ENCODE measurements around the gene CPNE2. TPM values are rescaled to one million over a fixed set of nuclear protein-coding genes. Genes with fewer than 3 reads are reported as not detected.
"Not testable (repeated sequence)": the region's sequence is repeated elsewhere in the genome, so short reads cannot be mapped to it uniquely, and the experiment has no call there.

Gene CPNE2
- total RNA-seq, 5 donors from 2014 or later (not counting 1 experiment from before 2014, with no cell fraction given): 5.5 to 9.3 (median 6.1) TPM

GRCh38 chr16:57058291-57058861 lies 34.0 kb upstream of the CPNE2 start:
- H3K36me3 ChIP-seq (ENCODE audit: control insufficient read depth in 2 of 2, extremely low read depth in 1 of 2, insufficient read depth in 1 of 2, low read length in 1 of 2): peaks cover 41 to 94% of the 10 kb centered on the region in 2 donors
- peaks cover 52% of the 10 kb centered on the region for H3K36me3 Mint-ChIP-seq
- no peak overlapping the region for H3K4me3 ChIP-seq (ENCODE audit: control insufficient read depth in 1 of 2, extremely low read depth in 1 of 2, low read length in 1 of 2)
- no peak for DNase-seq
- H3K27me3 Mint-ChIP-seq: no peaks in the 10 kb centered on the region
- no peaks in the 10 kb centered on the region for H3K9me3 Mint-ChIP-seq
- H3K9me3 ChIP-seq: no peaks in the 10 kb centered on the region
- ATAC-seq (replicated peaks in 1 of 4): no peak
- ChIA-PET CTCF (no interaction called here), POLR2A (no interaction called here)
- no peak overlapping the region for H3K27ac ChIP-seq (ENCODE audit: low read length)
- H3K4me3 Mint-ChIP-seq: no peak overlapping the region
- H3K27me3 ChIP-seq (replicated peaks in 1 of 2; ENCODE audit: control insufficient read depth in 2 of 2, extremely low read depth in 1 of 2, insufficient read depth in 2 of 2, low read length in 1 of 2): no peaks in the 10 kb centered on the region
- peaks cover 19 to 33% (median 23%) of the 10 kb centered on the region in 3 donors for H3K4me1 Mint-ChIP-seq
- H3K27ac Mint-ChIP-seq: peak overlapping the region; percentile 36 to 58
- H3K4me1 ChIP-seq (ENCODE audit: control insufficient read depth in 1 of 2, extremely low read depth in 1 of 2, insufficient read depth in 2 of 2, low read length in 2 of 2): peaks cover 0 to 24% of the 10 kb centered on the region in 2 experiments
- WGBS (ENCODE audit: insufficient coverage): 89% methylated on average over 5 of the region's 9 CpGs

- DNase-seq (no peak), ATAC-seq (replicated peaks in 1 of 4) (peak in 1 of 4 experiments; percentile 6)
- CTCF ChIA-PET: interaction anchor here in 1 of 2 donors (0.7 kb wide), 1 partner anchor 12 kb away, joined by 3 read pairs; no protein-coding TSS in a partner anchor
- Mint-ChIP-seq H3K4me3 (peak overlapping the region in 1 of 3 donors; percentile 3), H3K36me3 (peaks cover 44% of the 10 kb centered on the region), H3K4me1 (peaks cover 19 to 33% (median 23%) of the 10 kb centered on the region in 3 donors), H3K9me3 (no peaks in the 10 kb centered on the region), H3K27ac (peak overlapping the region; percentile 47 to 85), H3K27me3 (no peaks in the 10 kb centered on the region)
- H3K9me3 ChIP-seq: no peaks in the 10 kb centered on the region
- WGBS (ENCODE audit: insufficient coverage): 90% methylated on average over 5 of the region's 9 CpGs
- H3K27ac ChIP-seq (ENCODE audit: low read length): no peak overlapping the region
- POLR2A ChIA-PET: no interaction called here
- no peaks in the 10 kb centered on the region for H3K27me3 ChIP-seq (replicated peaks in 1 of 2; ENCODE audit: control insufficient read depth in 2 of 2, extremely low read depth in 1 of 2, insufficient read depth in 2 of 2, low read length in 1 of 2)
- peaks cover 0 to 26% of the 10 kb centered on the region in 2 experiments for H3K4me1 ChIP-seq (ENCODE audit: control insufficient read depth in 1 of 2, extremely low read depth in 1 of 2, insufficient read depth in 2 of 2, low read length in 2 of 2)
- H3K4me3 ChIP-seq (ENCODE audit: control insufficient read depth in 1 of 2, extremely low read depth in 1 of 2, low read length in 1 of 2): no peak overlapping the region
- peaks cover 38 to 80% of the 10 kb centered on the region in 2 donors for H3K36me3 ChIP-seq (ENCODE audit: control insufficient read depth in 2 of 2, extremely low read depth in 1 of 2, insufficient read depth in 1 of 2, low read length in 1 of 2)
These were observed 31.9 kb upstream of the CPNE2 start for GRCh38 chr16:57060323-57061083.

DNA sequence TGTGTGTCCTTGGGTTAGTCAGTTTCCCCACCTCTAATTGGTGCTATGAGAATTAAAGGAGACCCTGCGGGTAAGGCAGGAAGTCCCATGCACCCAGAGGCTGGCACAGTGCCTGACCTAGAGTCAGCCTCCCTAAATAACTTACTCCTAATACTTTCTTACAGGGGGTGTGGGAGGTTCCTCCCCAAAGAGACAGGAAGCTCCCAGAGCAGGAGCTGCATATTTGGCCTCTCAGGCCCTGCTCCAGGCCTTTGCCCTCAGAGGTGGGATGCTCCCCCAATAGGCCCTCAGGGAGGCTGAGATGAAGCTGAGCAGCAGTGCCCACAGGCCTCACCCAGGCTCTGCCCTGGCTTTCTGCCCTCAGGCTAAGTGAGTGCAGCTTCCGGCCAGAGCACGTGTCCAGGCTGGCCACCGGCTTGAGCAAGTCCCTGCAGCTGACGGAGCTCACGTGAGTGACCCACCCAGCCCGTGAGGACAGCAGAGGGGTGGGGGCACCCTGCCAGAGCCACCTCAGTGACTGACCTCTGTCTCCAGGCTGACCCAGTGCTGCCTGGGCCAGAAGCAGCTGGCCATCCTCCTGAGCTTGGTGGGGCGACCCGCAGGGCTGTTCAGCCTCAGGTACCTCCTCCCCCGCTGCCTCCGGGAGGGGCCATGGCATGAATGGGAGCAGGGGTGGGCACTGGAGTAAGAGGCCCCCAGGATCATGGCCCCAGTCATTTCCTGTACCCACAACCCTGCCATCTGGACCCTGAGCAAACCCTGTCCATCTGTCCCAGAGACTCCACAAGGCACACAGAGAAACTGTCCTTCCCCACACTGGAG lies 31.1 kb upstream of the CPNE2 start:
- WGBS (ENCODE audit: insufficient coverage): 97% methylated on average over 6 of the region's 11 CpGs
- ATAC-seq (replicated peaks in 1 of 4) (peak in 3 of 4 experiments; percentile 22 to 39 (median 38)), DNase-seq (no peak)
- peaks cover 19 to 33% (median 23%) of the 10 kb centered on the region in 3 donors for H3K4me1 Mint-ChIP-seq
- H3K27me3 ChIP-seq (replicated peaks in 1 of 2; ENCODE audit: control insufficient read depth in 2 of 2, extremely low read depth in 1 of 2, insufficient read depth in 2 of 2, low read length in 1 of 2): no peaks in the 10 kb centered on the region
- no peak overlapping the region for H3K4me3 ChIP-seq (ENCODE audit: control insufficient read depth in 1 of 2, extremely low read depth in 1 of 2, low read length in 1 of 2)
- no peaks in the 10 kb centered on the region for H3K27me3 Mint-ChIP-seq
- peaks cover 0 to 26% of the 10 kb centered on the region in 2 experiments for H3K4me1 ChIP-seq (ENCODE audit: control insufficient read depth in 1 of 2, extremely low read depth in 1 of 2, insufficient read depth in 2 of 2, low read length in 2 of 2)
- no peak overlapping the region for H3K4me3 Mint-ChIP-seq
- ChIA-PET POLR2A (no interaction called here), CTCF (interaction anchor here in 1 of 2 donors (0.7 kb wide), 1 partner anchor 12 kb away, joined by 3 read pairs; no protein-coding TSS in a partner anchor)
- H3K36me3 ChIP-seq (ENCODE audit: control insufficient read depth in 2 of 2, extremely low read depth in 1 of 2, insufficient read depth in 1 of 2, low read length in 1 of 2): peaks cover 36 to 80% of the 10 kb centered on the region in 2 donors
- H3K36me3 Mint-ChIP-seq: peaks cover 39% of the 10 kb centered on the region
- H3K9me3 ChIP-seq: no peaks in the 10 kb centered on the region
- H3K27ac ChIP-seq (ENCODE audit: low read length): no peak overlapping the region
- peak overlapping the region; percentile 61 to 85 for H3K27ac Mint-ChIP-seq
- no peaks in the 10 kb centered on the region for H3K9me3 Mint-ChIP-seq

GRCh38 chr16:57062329-57062728 lies 30.1 kb upstream of the CPNE2 start:
- no peak for ATAC-seq (replicated peaks in 1 of 4)
- no peaks in the 10 kb centered on the region for H3K9me3 ChIP-seq
- H3K27ac ChIP-seq (ENCODE audit: low read length): no peak overlapping the region
- Mint-ChIP-seq H3K27ac (peak overlapping the region in 1 of 2 donors; percentile 19), H3K36me3 (peaks cover 46% of the 10 kb centered on the region), H3K27me3 (no peaks in the 10 kb centered on the region), H3K9me3 (no peaks in the 10 kb centered on the region), H3K4me1 (peaks cover 19 to 32% (median 27%) of the 10 kb centered on the region in 3 donors), H3K4me3 (no peak overlapping the region)
- H3K36me3 ChIP-seq (ENCODE audit: control insufficient read depth in 2 of 2, extremely low read depth in 1 of 2, insufficient read depth in 1 of 2, low read length in 1 of 2): peaks cover 36 to 80% of the 10 kb centered on the region in 2 donors
- WGBS (ENCODE audit: insufficient coverage): 91% methylated on average over 8 of the region's 8 CpGs
- no peaks in the 10 kb centered on the region for H3K27me3 ChIP-seq (replicated peaks in 1 of 2; ENCODE audit: control insufficient read depth in 2 of 2, extremely low read depth in 1 of 2, insufficient read depth in 2 of 2, low read length in 1 of 2)
- ChIA-PET POLR2A (interaction anchor here in 1 of 2 donors (0.7 kb wide), 1 partner anchor 15 kb away, joined by 3 read pairs; no protein-coding TSS in a partner anchor), CTCF (no interaction called here)
- DNase-seq: no peak
- H3K4me3 ChIP-seq (ENCODE audit: control insufficient read depth in 1 of 2, extremely low read depth in 1 of 2, low read length in 1 of 2): no peak overlapping the region
- H3K4me1 ChIP-seq (ENCODE audit: control insufficient read depth in 1 of 2, extremely low read depth in 1 of 2, insufficient read depth in 2 of 2, low read length in 2 of 2): peaks cover 0 to 26% of the 10 kb centered on the region in 2 experiments

DNA sequence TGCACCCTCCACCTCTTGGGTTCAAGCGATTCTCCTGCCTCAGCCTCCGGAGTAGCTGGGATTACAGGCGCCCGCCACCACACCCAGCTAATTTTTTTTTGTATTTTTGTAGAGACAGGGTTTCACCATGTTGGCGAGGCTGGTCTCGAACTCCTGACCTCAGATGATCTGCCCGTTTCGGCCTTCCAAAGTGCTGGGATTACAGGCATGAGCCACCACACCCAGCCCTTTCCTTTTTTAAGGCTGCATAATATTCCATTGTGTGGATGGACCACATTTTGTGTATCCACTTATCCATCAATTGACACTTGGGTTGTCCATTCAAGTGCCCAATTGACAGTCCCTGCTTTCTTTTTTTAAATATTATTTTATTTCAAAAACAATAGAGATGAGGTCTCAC lies 29.2 kb upstream of the CPNE2 start:
- WGBS (ENCODE audit: insufficient coverage): no CpG with 5 or more reads among the region's 8 CpGs
- H3K27ac ChIP-seq (ENCODE audit: low read length); DNase-seq; H3K27me3 Mint-ChIP-seq; H3K4me3 Mint-ChIP-seq; H3K9me3 ChIP-seq; CTCF ChIA-PET; H3K4me3 ChIP-seq (ENCODE audit: control insufficient read depth in 1 of 2, extremely low read depth in 1 of 2, low read length in 1 of 2); H3K27me3 ChIP-seq (replicated peaks in 1 of 2; ENCODE audit: control insufficient read depth in 2 of 2, extremely low read depth in 1 of 2, insufficient read depth in 2 of 2, low read length in 1 of 2); ATAC-seq (replicated peaks in 1 of 4); H3K9me3 Mint-ChIP-seq; H3K27ac Mint-ChIP-seq: not testable (repeated sequence)
- H3K36me3 Mint-ChIP-seq: peaks cover 44% of the 10 kb centered on the region
- Histone ChIP-seq H3K36me3 (ENCODE audit: control insufficient read depth in 2 of 2, extremely low read depth in 1 of 2, insufficient read depth in 1 of 2, low read length in 1 of 2) (peaks cover 29 to 79% of the 10 kb centered on the region in 2 donors), H3K4me1 (ENCODE audit: control insufficient read depth in 1 of 2, extremely low read depth in 1 of 2, insufficient read depth in 2 of 2, low read length in 2 of 2) (peaks cover 0 to 23% of the 10 kb centered on the region in 2 experiments)
- POLR2A ChIA-PET: interaction anchor here in 1 of 2 donors (0.6 to 0.7 kb wide), 2 partner anchors 16 to 150 kb away, joined by 3 to 4 read pairs; no protein-coding TSS in a partner anchor
- H3K4me1 Mint-ChIP-seq: peaks cover 15 to 24% (median 22%) of the 10 kb centered on the region in 3 donors

DNA sequence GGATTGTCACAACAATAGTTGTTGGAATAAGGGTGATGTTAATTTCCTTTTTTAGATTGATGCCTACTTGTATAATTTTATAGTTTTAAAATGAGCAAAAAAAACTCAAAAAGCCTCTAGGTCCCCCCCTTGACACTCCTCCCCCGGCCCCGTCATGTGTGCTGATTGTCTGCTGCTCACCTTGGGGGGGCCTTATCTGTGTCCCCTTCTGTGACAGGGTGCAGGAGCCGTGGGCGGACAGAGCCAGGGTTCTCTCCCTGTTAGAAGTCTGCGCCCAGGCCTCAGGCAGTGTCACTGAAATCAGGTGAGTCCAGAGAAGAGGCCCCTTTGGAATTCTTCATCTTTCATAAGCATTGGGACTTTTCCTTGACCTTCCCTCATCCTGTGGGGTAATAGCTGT lies 27.4 kb upstream of the CPNE2 start:
- ChIA-PET CTCF (no interaction called here), POLR2A (interaction anchor here in 1 of 2 donors (0.5 kb wide), 1 partner anchor 27 kb away, joined by 5 read pairs; no protein-coding TSS in a partner anchor)
- peak overlapping the region; percentile 11 to 43 for H3K27ac Mint-ChIP-seq
- no peaks in the 10 kb centered on the region for H3K9me3 ChIP-seq
- DNase-seq: no peak
- no peak overlapping the region for H3K27ac ChIP-seq (ENCODE audit: low read length)
- H3K4me3 ChIP-seq (ENCODE audit: control insufficient read depth in 1 of 2, extremely low read depth in 1 of 2, low read length in 1 of 2): no peak overlapping the region
- ATAC-seq (replicated peaks in 1 of 4): no peak
- no peak overlapping the region for H3K4me3 Mint-ChIP-seq
- H3K9me3 Mint-ChIP-seq: no peaks in the 10 kb centered on the region
- 96% methylated on average over 3 of the region's 5 CpGs for WGBS (ENCODE audit: insufficient coverage)
- H3K27me3 Mint-ChIP-seq: no peaks in the 10 kb centered on the region
- H3K27me3 ChIP-seq (replicated peaks in 1 of 2; ENCODE audit: control insufficient read depth in 2 of 2, extremely low read depth in 1 of 2, insufficient read depth in 2 of 2, low read length in 1 of 2): no peaks in the 10 kb centered on the region
- H3K4me1 ChIP-seq (ENCODE audit: control insufficient read depth in 1 of 2, extremely low read depth in 1 of 2, insufficient read depth in 2 of 2, low read length in 2 of 2): peaks cover 0 to 17% of the 10 kb centered on the region in 2 experiments
- peaks cover 17 to 78% of the 10 kb centered on the region in 2 donors for H3K36me3 ChIP-seq (ENCODE audit: control insufficient read depth in 2 of 2, extremely low read depth in 1 of 2, insufficient read depth in 1 of 2, low read length in 1 of 2)
- peaks cover 12 to 27% (median 14%) of the 10 kb centered on the region in 3 donors for H3K4me1 Mint-ChIP-seq
- peaks cover 51% of the 10 kb centered on the region for H3K36me3 Mint-ChIP-seq

All from T-cell (primary cell).